ENCODE data around the gene PAQR9. TPM values are rescaled to one million over a fixed set of nuclear protein-coding genes. Genes with fewer than 3 reads are reported as not detected.

The PAQR9 gene
- polyA plus RNA-seq (ENCODE audit: low read depth in 6 of 6), result not detected

- Mint-ChIP-seq H3K36me3 (peaks cover 0 to 12% of the 10 kb centered on the region in 2 donors), H3K4me3 (peak within 1 kb of the TSS; percentile 80 to 91 (median 86)), H3K9me3 (peaks cover 0 to 5% (median 0%) of the 10 kb centered on the region in 7 donors), H3K27ac (peak within 1 kb of the TSS in 2 of 6 donors; percentile 2 to 3), H3K4me1 (peaks cover 15 to 21% (median 16%) of the 10 kb centered on the region in 3 donors), H3K27me3 (peaks cover 42 to 68% (median 66%) of the 10 kb centered on the region in 3 donors)
- DNase-seq (peak; percentile 11), ATAC-seq (ENCODE audit: low read depth in 2 of 2) (peak; percentile 51 to 58)
Measured at GRCh38 chr3:142963516-142964448, at the start of gene PAQR9. TSS of gene PAQR9 (minus strand) at chr3:142963674. CDS start at chr3:142963336, 338 bp downstream.

- Mint-ChIP-seq H3K36me3 (no peaks in the 10 kb centered on the region), H3K27ac (no peak overlapping the region), H3K9me3 (no peaks in the 10 kb centered on the region), H3K4me1 (peaks cover 23 to 46% (median 32%) of the 10 kb centered on the region in 3 donors), H3K27me3 (no peaks in the 10 kb centered on the region), H3K4me3 (no peak overlapping the region)
- no peak for DNase-seq
- no peak for ATAC-seq (ENCODE audit: low read depth in 2 of 2)
Measured at GRCh38 chr3:143011705-143012104, 48.2 kb upstream of the PAQR9 start.

GRCh38 chr3:143010024-143010423, 46.5 kb upstream of the PAQR9 start:
- ATAC-seq (ENCODE audit: low read depth in 2 of 2), result no peak

GRCh38 chr3:143004823-143005222, 41.3 kb upstream of the PAQR9 start:
- no peak for DNase-seq
- no peak for ATAC-seq (ENCODE audit: low read depth in 2 of 2)
- H3K4me3 Mint-ChIP-seq, result no peak overlapping the region
- peaks cover 50 to 70% (median 67%) of the 10 kb centered on the region in 3 donors for H3K4me1 Mint-ChIP-seq
- H3K27ac Mint-ChIP-seq, result no peak overlapping the region
- H3K36me3 Mint-ChIP-seq, result peaks cover 5 to 7% of the 10 kb centered on the region in 2 donors
- H3K27me3 Mint-ChIP-seq, result peaks cover 0 to 8% (median 0%) of the 10 kb centered on the region in 3 donors
- no peaks in the 10 kb centered on the region for H3K9me3 Mint-ChIP-seq

More at GRCh38 chr3:143010024-143010423, 46.5 kb upstream of the PAQR9 start:
- no peak for DNase-seq
- Mint-ChIP-seq H3K36me3 (no peaks in the 10 kb centered on the region), H3K4me3 (no peak overlapping the region), H3K9me3 (no peaks in the 10 kb centered on the region), H3K27ac (peak overlapping the region in 1 of 6 donors; percentile 16), H3K27me3 (no peaks in the 10 kb centered on the region), H3K4me1 (peaks cover 30 to 54% (median 43%) of the 10 kb centered on the region in 3 donors)

GRCh38 chr3:143002727-143003126, 39.3 kb upstream of the PAQR9 start:
- H3K9me3 Mint-ChIP-seq, result no peaks in the 10 kb centered on the region
- no peak for ATAC-seq (ENCODE audit: low read depth in 2 of 2)
- peaks cover 5 to 7% of the 10 kb centered on the region in 2 donors for H3K36me3 Mint-ChIP-seq
- DNase-seq, result no peak
- H3K27me3 Mint-ChIP-seq, result peaks cover 3 to 13% (median 6%) of the 10 kb centered on the region in 3 donors
- peaks cover 42 to 56% (median 55%) of the 10 kb centered on the region in 3 donors for H3K4me1 Mint-ChIP-seq
- H3K4me3 Mint-ChIP-seq, result peak overlapping the region; percentile 93 to 100 (median 100)
- peak overlapping the region; percentile 81 to 99 (median 97) for H3K27ac Mint-ChIP-seq

GRCh38 chr3:143002083-143002712, 38.7 kb upstream of the PAQR9 start:
- Mint-ChIP-seq H3K27me3 (peaks cover 3 to 13% (median 6%) of the 10 kb centered on the region in 3 donors), H3K36me3 (peaks cover 5 to 7% of the 10 kb centered on the region in 2 donors), H3K4me3 (peak overlapping the region; percentile 93 to 100 (median 100)), H3K4me1 (peaks cover 38 to 51% (median 50%) of the 10 kb centered on the region in 3 donors), H3K27ac (peak overlapping the region; percentile 96 to 100 (median 99)), H3K9me3 (no peaks in the 10 kb centered on the region)
- ATAC-seq (ENCODE audit: low read depth in 2 of 2) (peak; percentile 15 to 32), DNase-seq (peak; percentile 9)

GRCh38 chr3:143001369-143002082, 38.1 kb upstream of the PAQR9 start, which contains the start of gene U2SURP:
TSS of gene U2SURP (plus strand) at chr3:143001570. CDS start at chr3:143001629, 59 bp downstream.
- Mint-ChIP-seq H3K4me3 (peak within 1 kb of the TSS; percentile 93 to 100 (median 100)), H3K4me1 (peaks cover 31 to 44% (median 43%) of the 10 kb centered on the region in 3 donors)

GRCh38 chr3:143001034-143001368, 37.5 kb upstream of the PAQR9 start:
- no peaks in the 10 kb centered on the region for H3K9me3 Mint-ChIP-seq
- H3K4me3 Mint-ChIP-seq, result peak overlapping the region; percentile 93 to 100 (median 100)
- peaks cover 5 to 7% of the 10 kb centered on the region in 2 donors for H3K36me3 Mint-ChIP-seq
- peaks cover 27 to 39% (median 38%) of the 10 kb centered on the region in 3 donors for H3K4me1 Mint-ChIP-seq
- peaks cover 3 to 13% (median 6%) of the 10 kb centered on the region in 3 donors for H3K27me3 Mint-ChIP-seq
- ATAC-seq (ENCODE audit: low read depth in 2 of 2), result peak; percentile 59 to 60
- H3K27ac Mint-ChIP-seq, result peak overlapping the region; percentile 96 to 100 (median 99)
- no peak for DNase-seq

More at GRCh38 chr3:143001369-143002082, 38.1 kb upstream of the PAQR9 start, which contains the start of gene U2SURP:
- peak; percentile 90 to 92 for ATAC-seq (ENCODE audit: low read depth in 2 of 2)
- Mint-ChIP-seq H3K9me3 (no peaks in the 10 kb centered on the region), H3K27me3 (peaks cover 3 to 13% (median 6%) of the 10 kb centered on the region in 3 donors), H3K27ac (peak within 1 kb of the TSS; percentile 96 to 100 (median 99)), H3K36me3 (peaks cover 5 to 7% of the 10 kb centered on the region in 2 donors)
- DNase-seq, result peak; percentile 88

- Mint-ChIP-seq H3K4me1 (peaks cover 26 to 37% (median 35%) of the 10 kb centered on the region in 3 donors), H3K27ac (peak overlapping the region; percentile 96 to 100 (median 99)), H3K36me3 (peaks cover 5 to 7% of the 10 kb centered on the region in 2 donors), H3K27me3 (peaks cover 3 to 13% (median 6%) of the 10 kb centered on the region in 3 donors), H3K4me3 (peak overlapping the region; percentile 93 to 100 (median 100)), H3K9me3 (no peaks in the 10 kb centered on the region)
- DNase-seq (no peak), ATAC-seq (ENCODE audit: low read depth in 2 of 2) (no peak)
Measured at GRCh38 chr3:143000528-143000927, 37.1 kb upstream of the PAQR9 start.

- H3K27ac Mint-ChIP-seq, result peak overlapping the region in 2 of 6 donors; percentile 47 to 72
Measured at GRCh38 chr3:142999881-143000280, 36.4 kb upstream of the PAQR9 start.

GRCh38 chr3:142998439-142998838, 35.0 kb upstream of the PAQR9 start:
- ATAC-seq (ENCODE audit: low read depth in 2 of 2), result no peak
- peaks cover 3 to 13% (median 6%) of the 10 kb centered on the region in 3 donors for H3K27me3 Mint-ChIP-seq
- peaks cover 33 to 47% (median 43%) of the 10 kb centered on the region in 3 donors for H3K4me1 Mint-ChIP-seq
- DNase-seq, result no peak
- peaks cover 5 to 7% of the 10 kb centered on the region in 2 donors for H3K36me3 Mint-ChIP-seq
- H3K27ac Mint-ChIP-seq, result no peak overlapping the region
- peak overlapping the region in 1 of 8 donors; percentile 96 for H3K4me3 Mint-ChIP-seq
- no peaks in the 10 kb centered on the region for H3K9me3 Mint-ChIP-seq

More at GRCh38 chr3:142999881-143000280, 36.4 kb upstream of the PAQR9 start:
- peaks cover 26 to 38% (median 36%) of the 10 kb centered on the region in 3 donors for H3K4me1 Mint-ChIP-seq
- peaks cover 3 to 13% (median 6%) of the 10 kb centered on the region in 3 donors for H3K27me3 Mint-ChIP-seq
- H3K9me3 Mint-ChIP-seq, result no peaks in the 10 kb centered on the region
- H3K4me3 Mint-ChIP-seq, result peak overlapping the region in 7 of 8 donors; percentile 73 to 100 (median 97)
- peaks cover 5 to 7% of the 10 kb centered on the region in 2 donors for H3K36me3 Mint-ChIP-seq
- DNase-seq (no peak), ATAC-seq (ENCODE audit: low read depth in 2 of 2) (no peak)

- Mint-ChIP-seq H3K36me3 (peaks cover 5 to 7% of the 10 kb centered on the region in 2 donors), H3K27me3 (peaks cover 3 to 13% (median 6%) of the 10 kb centered on the region in 3 donors), H3K4me3 (no peak overlapping the region), H3K27ac (no peak overlapping the region), H3K4me1 (peaks cover 26 to 46% (median 34%) of the 10 kb centered on the region in 3 donors), H3K9me3 (no peaks in the 10 kb centered on the region)
- DNase-seq (no peak), ATAC-seq (ENCODE audit: low read depth in 2 of 2) (no peak)
Measured at GRCh38 chr3:142997330-142997729, 33.9 kb upstream of the PAQR9 start.
